GM12892 (cell line): ENCODE data around the gene SDHA. TPM values are rescaled to one million over a fixed set of nuclear protein-coding genes. Genes with fewer than 3 reads are reported as not detected.

Source experiments
- DNase-seq: peaks from one replicate; pipeline ENCODE4 v3.0.0; 2011; ENCODE audit not compliant: insufficient read length
- FAIRE-seq: peaks from 2 replicates; lab custom pipeline; 2011; peaks lifted over from hg19 to GRCh38; lab: Jason Lieb, UNC
- POLR2A ChIP-seq: IDR thresholded peaks from 2 replicates; pipeline ENCODE4 v1.6.1; 2011; ENCODE audit warnings: low read depth, low read length, control low read depth
- POLR2AphosphoS5 ChIP-seq: IDR thresholded peaks from 2 replicates; pipeline ENCODE4 v1.6.1; 2011; ENCODE audit warnings: low read depth, low read length, control low read depth
- TAF1 ChIP-seq: IDR thresholded peaks from 2 replicates; pipeline ENCODE4 v1.6.1; 2011; ENCODE audit warnings: low read depth, mild to moderate bottlenecking, control low read depth, low read length, borderline replicate concordance
- polyA plus RNA-seq: library from polyadenylated mRNA; unstranded; fragments of >200 nt; gene quantifications from one replicate; pipeline ENCODE4 v1.2.1, GENCODE V29; 2012; ENCODE audit warnings: missing spikeins, inconsistent platforms; ENCODE audit not compliant: missing spikeins

Gene SDHA
- 91.1 TPM for polyA plus RNA-seq

DNA sequence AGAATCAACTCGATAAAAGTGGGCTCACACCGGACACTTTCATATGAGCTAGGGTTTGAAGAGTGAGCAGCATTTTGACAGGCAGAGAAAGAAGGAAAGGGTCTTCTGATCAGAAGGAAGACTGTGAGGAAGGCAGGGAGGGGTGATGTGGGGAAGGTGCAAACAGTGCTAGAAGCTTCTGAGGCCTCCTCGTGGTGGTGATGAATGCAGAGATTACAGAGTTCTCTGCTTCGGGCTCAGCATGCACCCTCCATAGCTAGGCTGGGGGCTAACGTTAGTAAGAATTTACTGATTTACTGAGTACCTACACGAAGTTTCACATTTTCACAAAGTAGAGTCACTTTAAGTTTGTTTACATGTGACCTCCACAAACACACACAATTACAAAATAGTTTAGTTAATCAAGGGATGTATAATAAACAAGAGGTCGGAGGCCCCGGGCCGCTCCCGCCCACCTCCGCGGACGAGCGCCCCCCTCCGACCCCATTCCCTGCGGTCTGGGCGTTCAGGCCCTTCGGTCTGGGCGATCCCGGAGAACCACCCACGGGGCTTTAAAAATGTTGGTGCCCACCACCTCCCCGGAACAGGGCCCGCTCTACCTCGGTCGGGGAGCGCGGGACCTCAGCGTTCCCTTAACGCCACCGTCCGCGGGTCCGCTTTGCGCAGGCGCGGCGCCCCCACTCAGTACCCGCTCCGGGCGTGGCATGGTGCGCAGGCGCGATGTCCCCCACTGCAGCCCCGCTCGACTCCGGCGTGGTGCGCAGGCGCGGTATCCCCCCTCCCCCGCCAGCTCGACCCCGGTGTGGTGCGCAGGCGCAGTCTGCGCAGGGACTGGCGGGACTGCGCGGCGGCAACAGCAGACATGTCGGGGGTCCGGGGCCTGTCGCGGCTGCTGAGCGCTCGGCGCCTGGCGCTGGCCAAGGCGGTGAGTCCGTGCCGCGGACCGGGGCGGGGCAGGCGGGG is at the start of gene SDHA, which contains the start of gene CCDC127:
SDHA (plus strand) TSS at position 827 of the 963 bp plus-strand sequence; CDS start at position 863, 36 bp downstream.
CCDC127 (minus strand) TSS at position 660 of the 963 bp plus-strand sequence. CDS start 1,304 bp downstream, outside the sequence.
- peak; percentile 100 for DNase-seq
- FAIRE-seq, result peak; percentile 96

DNA sequence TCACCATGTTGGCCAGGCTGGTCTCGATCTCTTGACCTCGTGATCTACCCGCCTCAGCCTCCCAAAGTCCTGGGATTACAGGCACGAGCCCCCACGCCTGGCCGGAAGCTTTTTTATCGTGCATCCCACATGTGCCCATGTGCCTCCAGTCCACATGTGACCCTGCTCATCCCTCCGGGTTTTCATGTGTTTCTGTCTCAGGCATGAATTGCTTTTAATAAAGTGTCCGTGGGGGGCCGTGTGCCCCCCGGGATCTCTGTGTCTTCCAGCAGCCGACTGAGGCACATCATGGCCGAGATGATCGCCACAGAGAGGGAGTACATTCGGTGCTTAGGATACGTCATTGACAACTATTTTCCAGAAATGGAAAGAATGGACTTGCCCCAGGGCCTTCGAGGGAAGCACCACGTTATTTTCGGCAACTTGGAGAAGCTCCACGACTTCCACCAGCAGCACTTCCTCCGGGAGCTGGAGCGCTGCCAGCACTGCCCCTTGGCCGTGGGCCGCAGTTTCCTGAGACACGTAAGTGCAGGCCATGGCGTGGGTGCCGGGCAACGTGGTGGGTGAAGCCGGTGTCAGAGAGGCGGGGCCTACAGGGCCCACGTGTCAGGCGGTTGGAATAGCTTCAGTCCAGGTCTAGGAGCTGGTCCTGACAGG is 48.9 kb upstream of the SDHA start:
- peak; percentile 1 for DNase-seq

More for the DNA sequence above, at the start of gene SDHA, which contains the start of gene CCDC127:
- peak; percentile 71; the same call in 1 of the 2 replicates for TF ChIP-seq POLR2A
- peak; percentile 10; the same call in 1 of the 2 replicates for TF ChIP-seq TAF1
- TF ChIP-seq POLR2AphosphoS5, result 0 out of 2 replicates have a peak, but pooled peaks have one; percentile 54

DNA sequence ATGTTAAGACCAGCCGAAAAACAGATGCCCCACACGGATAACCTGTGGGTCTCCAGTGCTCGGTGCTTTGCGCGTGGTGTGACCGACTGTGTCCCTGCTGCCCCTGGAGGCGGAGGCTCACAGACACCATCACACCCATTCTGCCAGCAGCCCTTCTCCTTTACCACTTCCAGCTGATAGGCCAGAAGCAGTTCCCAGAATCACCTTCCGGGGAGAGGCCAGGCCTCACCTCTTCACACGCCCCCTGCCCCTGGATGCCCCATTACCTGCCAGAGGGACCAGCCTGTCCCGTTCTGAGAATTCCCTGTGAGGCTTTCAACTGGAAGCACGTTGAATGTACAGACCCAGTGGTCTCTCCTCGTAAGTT is 48.4 kb upstream of the SDHA start:
- no peak for FAIRE-seq
- TF ChIP-seq POLR2A (no peak), POLR2AphosphoS5 (no peak), TAF1 (no peak)
- DNase-seq, result peak; percentile 19

More for the DNA sequence above, 48.9 kb upstream of the SDHA start:
- TF ChIP-seq POLR2A (no peak), POLR2AphosphoS5 (no peak), TAF1 (no peak)
- FAIRE-seq, result no peak

- no peak for TF ChIP-seq TAF1
- no peak for TF ChIP-seq POLR2AphosphoS5
- TF ChIP-seq POLR2A, result no peak
- DNase-seq (peak; percentile 16), FAIRE-seq (no peak)
Measured at GRCh38 chr5:170971-171800, 46.9 kb upstream of the SDHA start.

GRCh38 chr5:171801-172331 is 46.3 kb upstream of the SDHA start:
- FAIRE-seq, result no peak
- peak; percentile 21 for DNase-seq
- no peak for TF ChIP-seq POLR2A
- TF ChIP-seq TAF1, result no peak
- TF ChIP-seq POLR2AphosphoS5, result no peak

- FAIRE-seq (no peak), DNase-seq (peak; percentile 8)
- no peak for TF ChIP-seq POLR2AphosphoS5
- no peak for TF ChIP-seq POLR2A
- TF ChIP-seq TAF1, result no peak
Measured at GRCh38 chr5:172421-172820, 45.7 kb upstream of the SDHA start.

DNA sequence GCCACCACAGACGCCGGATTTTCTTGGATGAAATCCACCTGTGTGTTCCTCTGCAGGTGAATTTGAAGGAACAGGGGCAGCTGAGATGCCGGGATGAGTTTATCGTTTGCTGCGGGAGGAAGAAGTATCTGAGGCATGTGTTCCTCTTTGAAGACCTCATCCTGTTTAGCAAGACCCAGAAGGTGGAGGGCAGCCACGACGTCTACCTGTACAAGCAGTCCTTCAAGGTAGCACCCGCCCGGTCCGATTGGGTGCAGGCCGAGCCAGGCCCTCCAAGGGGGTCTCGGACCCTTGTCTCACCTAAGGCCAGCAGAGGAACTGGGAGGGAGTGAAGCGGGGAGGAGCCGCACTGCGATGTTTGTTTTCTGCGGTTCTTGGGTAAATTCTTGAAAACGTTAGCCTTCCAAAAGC is 45.3 kb upstream of the SDHA start:
- peak; percentile 5 for DNase-seq
- TF ChIP-seq TAF1 (no peak), POLR2AphosphoS5 (no peak), POLR2A (no peak)
- no peak for FAIRE-seq

GRCh38 chr5:173392-174290 is 44.5 kb upstream of the SDHA start:
- FAIRE-seq, result no peak
- TF ChIP-seq POLR2A, result no peak
- no peak for TF ChIP-seq POLR2AphosphoS5
- no peak for TF ChIP-seq TAF1
- DNase-seq, result peak; percentile 2

DNA sequence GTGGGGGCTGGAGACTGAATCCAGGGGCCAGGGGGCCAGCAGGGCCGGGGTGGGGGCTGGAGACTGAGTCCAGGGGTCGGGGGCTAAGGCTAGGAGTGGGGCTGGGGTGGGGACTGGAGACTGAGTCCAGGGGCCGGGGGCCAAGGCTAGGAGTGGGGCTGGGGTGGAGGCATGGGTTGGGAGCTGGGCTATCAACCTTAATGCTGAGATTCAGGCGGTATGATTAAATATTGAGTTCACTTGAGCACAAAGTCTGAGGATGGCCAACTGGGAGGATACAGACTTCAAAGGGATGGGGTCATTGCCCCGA is 43.9 kb upstream of the SDHA start:
- DNase-seq (no peak), FAIRE-seq (no peak)
- TF ChIP-seq POLR2AphosphoS5, result no peak
- TF ChIP-seq POLR2A, result no peak

- FAIRE-seq, result no peak
- TF ChIP-seq POLR2A (no peak), POLR2AphosphoS5 (no peak), TAF1 (no peak)
- DNase-seq, result no peak
Measured at GRCh38 chr5:174876-175465, 43.1 kb upstream of the SDHA start.
